ENCODE data around the gene ALK.
A peak's percentile ranks its signal among the peaks of the same experiment; 100 is the strongest.

The ALK gene

DNA sequence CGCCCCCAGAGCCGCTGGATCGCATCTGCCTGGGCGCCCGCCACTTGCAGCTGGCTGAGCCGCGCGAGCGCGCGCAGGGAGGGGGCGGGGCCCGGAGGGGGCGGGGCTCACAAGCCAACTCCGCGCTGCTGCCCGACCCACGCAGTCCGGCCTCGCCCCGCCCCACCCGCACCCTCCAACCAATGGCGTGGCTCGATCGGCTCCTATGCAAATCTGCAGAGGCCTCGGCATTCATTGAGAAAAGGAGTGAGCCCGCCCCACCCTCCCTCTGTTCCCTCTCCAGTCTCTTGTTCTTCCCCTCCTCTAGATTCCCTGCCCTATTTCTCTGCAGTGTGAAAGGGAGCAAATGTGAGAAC lies at the start of gene ALK:
Gene ALK, minus strand, starts transcription at position 27 of the 356 bp plus-strand sequence. CDS start 927 bp downstream, outside the sequence.
- DNase-seq = peak; percentile 51

DNA sequence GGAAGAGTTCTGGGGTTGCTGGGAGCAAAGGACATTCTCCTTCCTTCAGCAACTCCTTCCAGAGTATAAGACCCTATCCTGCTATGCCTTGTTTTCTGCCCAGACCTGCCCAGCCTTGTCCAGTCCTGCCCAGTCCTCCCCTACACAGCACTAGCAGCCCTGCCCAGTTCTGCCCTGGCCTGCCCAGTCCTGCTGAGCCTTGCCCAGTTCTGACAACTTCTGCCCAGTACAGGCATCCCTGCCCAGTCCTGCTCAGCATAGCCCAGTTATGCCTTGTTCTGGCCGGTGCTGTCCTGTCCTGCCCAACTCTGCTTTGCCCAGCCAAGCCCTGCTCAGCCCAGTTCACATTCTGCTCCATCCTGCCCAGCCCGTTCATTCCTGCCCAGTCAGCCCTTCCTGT lies 44.9 kb upstream of the ALK start:
- no peak for DNase-seq

DNA sequence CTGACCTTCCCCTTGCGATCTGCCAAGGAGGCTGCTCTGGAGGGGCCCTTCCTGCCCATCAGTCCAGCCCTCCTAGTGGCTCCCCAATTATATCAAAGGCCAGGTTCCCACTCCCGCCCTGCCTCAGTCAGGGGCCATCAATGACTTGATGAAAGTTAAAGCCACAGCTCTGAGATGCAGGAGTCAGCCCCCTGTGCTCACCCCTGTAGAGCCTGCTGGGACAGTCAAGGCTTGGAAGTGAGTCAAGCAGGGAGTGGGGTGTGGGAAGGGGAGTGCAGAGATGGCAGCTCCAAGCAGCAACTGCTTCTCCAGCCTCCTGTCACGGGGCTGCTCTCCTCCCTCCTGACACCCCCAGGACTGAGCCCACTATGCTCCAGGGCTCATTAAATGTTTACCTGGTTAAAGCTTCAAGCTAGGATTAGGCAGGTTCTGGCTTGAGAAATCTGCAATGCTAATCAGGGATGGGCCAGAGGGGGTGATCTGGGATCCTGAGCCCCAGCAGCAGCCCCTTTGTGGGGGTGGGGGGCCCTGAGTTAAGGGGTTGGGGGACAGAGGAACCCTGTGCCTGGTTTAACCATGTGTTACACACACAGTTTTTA lies 42.7 kb upstream of the ALK start:
- no peak for DNase-seq

DNA sequence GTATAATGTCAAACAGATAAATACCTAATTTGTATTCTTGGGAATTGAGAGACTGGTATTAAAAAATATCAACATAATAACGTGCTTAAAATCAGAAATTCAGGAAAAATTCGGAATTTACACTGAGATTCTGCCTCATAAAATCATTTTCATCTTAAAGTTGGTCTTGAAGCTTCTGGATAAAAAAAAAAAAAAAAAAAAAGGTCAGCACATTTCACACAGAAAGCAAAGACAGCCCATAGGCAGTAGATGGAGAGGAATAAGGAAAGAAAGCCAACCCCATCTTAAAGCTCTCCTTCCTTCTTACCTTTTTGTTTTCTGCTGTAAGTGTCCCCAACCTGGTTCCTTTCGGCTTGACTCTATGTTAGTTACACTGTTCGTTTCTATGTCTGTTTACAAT lies 41.5 kb upstream of the ALK start:
- DNase-seq = no peak

DNA sequence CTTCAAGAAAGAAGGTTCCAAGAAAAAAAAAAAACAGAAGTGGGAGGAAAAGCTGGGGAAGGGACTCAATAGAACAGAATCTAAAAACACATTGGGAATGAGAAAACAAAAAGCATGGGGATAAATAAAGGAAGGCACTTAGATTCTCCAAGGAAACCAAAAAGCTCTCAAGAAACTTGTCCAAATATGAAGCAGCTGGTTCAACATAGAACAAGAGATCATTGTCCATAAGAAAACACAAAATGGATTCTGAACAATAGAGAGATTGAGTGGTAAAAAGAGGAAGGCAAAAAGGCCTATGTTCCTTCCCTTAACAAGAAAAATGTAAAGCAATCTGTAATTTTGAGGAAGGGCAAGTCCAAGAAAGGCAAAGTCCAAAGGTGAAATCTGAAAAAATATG lies 32.9 kb upstream of the ALK start:
- DNase-seq = no peak

DNA sequence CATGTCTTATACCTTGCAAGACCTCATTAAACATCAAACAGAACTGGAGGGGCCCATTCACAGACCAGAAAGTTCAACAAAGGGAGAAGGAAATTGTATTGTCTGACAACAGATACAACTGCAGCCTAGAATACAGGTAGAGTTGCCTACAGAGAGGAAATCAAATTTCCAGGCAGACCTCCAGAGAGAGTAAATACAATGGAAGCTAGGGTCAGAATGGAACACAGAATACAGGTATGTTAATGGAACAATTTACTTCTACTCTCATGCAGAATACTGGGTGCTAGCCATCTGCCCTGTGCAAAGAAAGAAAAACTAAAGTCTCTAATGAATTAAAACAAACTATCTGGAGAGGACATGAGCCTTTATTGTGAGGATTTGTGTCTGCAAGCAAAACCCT lies 31.6 kb upstream of the ALK start:
- DNase-seq = no peak

DNA sequence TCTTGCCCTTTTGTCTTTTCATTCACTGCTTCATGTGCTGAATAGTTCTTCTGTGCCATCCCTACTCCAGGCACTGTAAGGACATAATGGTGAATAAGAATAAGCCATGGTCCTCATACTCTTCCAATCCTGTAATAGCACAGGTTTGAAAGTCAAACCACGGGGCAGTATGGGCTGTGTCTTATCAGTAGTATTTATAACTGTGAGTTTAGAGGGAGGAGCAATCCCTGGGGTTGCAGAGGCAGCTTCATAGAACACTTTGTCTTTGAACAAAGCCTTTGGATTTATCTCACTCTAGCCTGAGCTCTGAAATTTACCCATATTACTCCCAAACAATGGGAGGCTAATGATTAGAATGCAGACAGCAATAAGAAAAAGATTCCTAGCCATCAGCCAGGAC lies 30.2 kb upstream of the ALK start:
- no peak for DNase-seq

DNA sequence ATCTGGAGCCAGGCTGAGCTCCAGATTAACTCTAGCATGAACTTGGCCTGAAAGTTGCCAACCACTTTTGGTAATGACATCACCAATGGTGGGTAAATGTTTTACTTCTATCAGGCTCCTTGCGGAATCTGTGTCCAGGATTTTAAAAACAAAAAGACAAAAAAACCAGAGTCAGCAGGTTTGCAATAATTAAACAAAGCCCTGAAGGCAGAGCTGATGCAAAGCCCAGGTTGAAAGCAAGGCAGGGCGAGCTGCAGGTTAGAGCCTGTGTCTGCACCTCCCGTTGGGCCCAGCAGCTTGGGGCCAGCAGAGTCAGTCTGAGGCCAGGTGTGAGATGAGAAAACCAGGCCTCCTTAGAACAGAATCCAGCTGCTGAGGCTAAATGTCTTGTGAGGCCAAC lies 29.1 kb upstream of the ALK start:
- no peak for DNase-seq

DNA sequence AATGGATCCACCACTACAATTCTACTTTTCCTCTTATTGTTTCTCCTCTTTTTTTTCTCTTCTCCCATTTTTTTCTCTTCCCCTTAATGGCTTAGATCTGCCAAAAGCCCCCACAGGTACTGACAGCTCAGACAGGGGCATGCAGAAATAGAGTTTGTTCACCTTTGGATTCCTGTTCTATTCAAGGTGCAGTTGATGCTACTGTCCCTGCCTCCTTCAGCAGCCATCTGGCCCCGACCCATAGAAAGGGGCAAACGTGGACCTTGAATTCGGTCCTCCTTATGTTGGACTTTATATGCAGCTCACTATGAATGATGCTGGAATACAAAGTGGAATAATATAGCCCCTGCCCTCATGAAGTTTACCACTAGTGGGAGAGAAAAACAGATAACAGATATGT lies 27.7 kb upstream of the ALK start:
- DNase-seq = no peak

DNA sequence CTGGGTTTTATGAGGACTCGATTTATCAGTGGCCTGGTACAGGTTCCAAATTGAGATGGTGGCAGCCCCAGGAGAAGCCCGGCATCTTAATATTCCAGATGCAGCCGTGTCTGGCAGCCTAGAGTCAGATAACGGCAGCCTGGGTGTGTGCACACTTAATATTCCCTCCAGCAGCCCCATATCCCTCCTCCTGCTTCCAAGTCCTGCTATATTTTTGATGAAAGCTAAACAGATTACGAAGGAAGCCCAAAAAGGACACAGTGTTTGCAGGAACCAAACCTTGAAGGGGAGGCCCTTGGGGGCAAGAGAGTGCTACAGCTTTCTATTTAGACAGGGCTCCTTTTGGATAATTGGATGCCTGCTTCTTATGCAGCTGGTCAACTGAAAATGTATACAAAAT lies 25.1 kb upstream of the ALK start:
- no peak for DNase-seq

DNA sequence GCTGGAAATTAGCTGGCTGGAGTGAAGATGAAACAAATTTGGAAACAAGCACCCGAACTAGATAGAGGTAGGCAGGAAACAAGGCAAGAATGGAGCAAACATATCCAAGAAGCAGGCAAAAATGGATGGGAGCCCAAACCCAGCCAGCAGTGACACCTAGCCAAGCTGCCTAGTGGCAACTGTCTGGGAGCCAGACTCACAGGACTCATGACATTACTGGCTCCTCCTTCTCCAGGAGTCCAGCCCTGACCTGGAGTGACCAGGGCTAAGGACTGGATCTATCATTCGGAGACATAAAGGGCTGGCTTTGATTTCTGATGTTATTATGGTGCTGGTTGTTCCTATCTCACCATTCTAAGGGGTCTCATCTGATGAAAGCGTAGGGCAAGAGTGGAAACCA lies 21.3 kb upstream of the ALK start:
- DNase-seq = no peak

DNA sequence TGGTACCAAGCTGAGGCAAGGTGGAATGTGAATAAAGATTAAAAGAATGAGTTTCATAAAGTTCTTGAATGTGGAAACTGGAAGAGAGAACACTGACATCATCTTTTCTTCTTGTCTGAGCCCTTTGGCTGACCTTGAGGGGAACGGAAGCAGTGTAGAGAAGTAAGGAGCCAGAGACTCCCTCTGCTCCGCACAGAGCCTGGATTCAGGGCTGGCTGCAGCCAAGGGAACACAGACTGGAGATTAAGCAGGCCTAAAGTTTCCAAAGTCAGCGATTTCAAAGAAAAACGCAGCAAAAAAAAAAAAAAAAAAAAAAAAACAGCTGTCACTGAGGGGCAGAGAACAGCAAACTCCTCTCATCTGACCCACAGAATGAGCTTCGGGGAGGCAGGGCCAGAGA lies 19.3 kb upstream of the ALK start:
- DNase-seq = no peak

DNA sequence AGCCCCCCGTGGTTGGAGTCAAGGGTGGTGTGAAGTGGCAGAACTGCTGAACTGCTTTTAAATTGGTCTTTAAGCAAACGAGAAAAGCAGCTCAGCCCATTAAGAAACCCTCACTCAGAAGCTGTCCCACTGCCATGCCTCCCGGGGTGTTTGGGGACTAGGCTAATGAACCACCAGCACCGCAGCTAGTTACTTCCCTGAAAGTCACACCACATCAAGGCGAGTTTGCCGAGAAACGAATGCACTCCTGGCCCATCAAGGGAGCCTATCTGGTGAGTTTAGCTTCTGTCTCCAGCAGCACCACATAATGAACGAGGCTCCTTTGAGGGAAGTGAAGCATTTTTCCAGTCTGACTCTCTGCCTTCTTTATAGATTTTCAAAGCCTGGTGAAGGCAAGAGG lies 14.6 kb upstream of the ALK start:
- no peak for DNase-seq

DNA sequence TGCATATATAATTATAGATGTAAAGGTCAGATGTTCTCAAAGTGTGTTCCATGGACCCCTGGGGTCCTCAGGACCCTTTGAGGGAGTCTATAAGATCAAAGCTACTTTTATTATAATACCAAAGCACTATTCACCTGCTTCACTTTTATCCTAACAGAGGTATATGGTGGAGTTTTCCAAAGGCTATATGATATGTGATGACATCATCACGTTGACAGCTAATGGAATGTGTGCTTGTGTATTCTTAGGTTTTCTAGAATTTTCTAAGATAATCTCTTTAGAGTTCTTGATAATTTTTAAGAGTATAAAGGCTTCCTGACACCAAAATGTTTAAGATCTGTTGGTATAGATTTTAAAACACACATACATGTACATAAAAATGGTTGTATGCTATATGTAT lies 10.4 kb upstream of the ALK start:
- no peak for DNase-seq

DNA sequence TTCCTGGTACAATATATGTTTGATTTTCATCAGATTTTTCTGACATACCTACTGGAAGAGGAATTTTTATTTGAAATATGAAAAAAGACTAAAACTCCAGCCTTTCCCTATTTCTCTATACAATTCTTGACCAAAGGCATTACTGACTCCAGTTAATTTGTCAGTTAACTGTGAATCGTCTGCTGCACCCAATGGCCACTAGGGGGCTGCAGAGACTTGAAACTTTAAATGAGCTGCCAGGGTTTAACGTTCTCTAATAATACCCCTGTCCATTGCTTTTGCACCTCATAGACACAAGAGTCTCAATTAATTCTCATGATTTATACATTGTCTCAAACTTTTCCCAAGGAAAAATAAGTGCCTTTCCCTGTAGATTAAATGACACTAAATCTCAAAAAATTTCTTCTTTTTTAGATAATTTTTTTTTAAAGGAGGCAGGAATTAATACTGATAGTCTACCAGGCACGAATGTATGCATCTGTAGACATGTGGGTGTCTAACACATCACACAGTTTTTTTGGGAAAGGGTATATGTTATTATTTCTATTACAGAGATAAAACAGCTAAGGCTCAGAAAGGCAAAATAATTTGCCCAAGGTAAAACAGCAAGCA lies 1.8 kb upstream of the ALK start:
- peak; percentile 56 for DNase-seq

DNA sequence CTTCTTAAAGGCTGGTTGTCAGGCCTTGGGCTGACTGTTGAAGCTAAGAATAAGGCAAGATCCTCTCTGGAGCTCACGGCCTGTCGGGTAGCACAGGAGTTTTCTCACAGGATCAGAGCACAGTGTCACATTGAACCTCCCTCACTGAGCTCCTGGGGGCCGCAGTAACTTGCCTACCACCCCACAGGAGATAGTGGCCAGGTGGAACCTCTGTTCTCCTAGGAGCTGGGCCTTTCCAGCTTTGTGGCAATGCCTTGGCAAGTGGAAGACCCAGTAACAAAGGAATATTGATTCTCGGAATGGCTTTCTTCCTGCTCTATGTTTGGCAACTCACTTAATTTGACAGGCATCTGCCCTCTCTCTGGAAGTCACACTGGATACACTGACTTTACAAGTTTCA lies 1.2 kb upstream of the ALK start:
- no peak for DNase-seq

DNA sequence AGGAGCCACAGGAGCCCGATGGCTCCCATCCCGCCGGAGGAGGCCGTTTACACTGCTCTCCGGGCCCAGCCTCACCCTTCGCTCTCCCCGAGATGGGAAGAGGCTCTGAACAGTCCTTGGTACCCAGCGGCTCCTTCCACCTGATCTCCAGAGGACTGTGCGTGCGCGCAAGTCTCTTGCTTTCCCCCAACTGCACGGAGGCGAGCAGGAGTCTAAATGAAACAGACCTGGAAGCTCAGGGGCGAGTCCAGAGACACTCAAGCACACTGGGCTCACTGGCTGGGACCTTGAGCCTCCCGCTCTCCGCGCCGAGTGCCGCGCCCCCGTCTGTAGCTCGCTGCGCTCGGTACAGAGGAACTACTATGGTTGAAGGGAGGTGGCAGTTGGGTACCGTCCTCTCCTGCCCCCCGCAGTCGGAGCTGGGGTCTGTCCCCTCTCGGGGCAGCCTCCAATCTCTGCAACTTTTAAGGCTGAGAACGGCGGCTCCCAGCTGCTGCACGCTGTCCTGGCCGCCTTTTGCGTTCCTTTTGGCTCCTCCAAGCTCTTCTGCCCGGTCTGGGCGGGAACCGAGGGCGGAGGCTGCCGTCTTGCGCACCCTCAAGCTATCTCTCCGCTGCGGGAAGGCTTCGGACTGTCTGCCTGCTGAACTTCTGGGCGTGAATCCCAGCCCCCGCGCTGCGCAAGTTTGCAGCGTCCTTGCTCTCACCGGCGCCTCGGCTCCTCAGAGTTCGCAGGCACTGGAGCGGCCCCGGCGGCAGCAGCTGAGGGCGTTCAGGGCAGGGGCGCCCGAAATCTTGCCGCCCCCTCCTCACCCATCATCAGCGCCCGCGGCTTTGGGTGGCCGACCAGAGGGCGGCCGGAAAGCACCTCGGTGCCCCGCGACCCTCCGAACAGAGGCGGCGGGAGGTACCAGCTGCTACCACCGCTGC lies 491 bp downstream of the ALK start:
- no peak for DNase-seq

DNA sequence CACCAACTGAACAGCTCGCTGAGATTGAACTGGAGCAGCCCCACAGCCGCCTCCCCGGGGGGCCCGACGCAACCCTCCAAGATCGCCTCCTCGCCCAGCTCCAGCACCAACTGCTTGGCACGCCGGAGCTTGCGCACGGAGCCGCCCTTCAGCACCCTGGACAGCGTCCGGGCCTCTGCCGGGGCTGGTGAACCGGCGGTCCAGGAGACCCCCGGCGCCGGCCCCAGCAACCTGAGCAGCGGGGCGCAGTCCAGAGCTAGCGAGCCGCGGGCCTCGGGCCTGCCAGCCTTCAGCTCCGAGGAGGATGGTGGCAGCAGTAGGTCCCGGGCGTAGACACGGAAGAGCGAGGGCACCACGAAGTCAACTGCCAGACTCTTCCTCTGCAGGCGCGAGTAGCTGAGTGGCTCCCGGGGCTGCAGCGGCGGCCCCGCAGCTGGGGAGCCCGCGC lies 1.2 kb downstream of the ALK start:
- peak; percentile 4 for DNase-seq

DNA sequence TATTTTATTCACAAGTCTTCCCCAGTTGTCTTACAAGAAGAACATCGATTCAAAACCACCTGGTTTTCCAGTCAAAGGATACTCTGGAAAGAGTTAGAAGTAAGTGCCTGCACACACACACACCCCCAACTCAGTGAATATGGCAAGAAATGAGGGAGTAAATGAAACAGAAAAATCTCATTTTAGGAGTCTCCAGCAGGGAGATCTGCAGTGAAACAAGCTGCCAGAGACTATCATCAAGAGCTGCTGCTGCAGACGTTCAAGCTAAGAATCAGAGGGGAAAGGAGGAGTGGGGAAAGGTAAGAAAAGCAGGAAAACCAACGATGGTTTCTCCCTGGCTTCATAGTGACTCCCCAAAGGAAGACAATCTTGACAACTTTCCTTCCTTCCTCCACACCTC lies 2.4 kb downstream of the ALK start:
- no peak for DNase-seq

DNA sequence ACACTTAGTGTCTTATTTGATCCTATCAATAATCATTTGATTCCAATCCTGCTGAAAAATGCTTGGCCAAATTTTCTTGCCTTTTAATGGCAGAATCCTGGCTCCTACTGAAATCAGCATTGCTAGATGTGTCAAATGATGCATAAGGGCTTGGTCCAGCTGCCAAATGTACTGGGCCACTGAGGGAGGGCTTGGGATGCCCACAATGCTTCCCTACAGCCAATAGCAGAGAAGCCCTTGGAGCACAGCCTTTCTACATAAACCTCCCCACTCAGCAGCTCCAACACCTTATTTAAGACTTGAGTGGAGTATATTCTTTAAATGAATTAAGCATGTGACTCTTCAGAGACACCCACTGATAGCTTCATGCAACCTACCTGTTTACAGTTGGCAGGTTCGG lies 3.6 kb downstream of the ALK start:
- DNase-seq = no peak

DNA sequence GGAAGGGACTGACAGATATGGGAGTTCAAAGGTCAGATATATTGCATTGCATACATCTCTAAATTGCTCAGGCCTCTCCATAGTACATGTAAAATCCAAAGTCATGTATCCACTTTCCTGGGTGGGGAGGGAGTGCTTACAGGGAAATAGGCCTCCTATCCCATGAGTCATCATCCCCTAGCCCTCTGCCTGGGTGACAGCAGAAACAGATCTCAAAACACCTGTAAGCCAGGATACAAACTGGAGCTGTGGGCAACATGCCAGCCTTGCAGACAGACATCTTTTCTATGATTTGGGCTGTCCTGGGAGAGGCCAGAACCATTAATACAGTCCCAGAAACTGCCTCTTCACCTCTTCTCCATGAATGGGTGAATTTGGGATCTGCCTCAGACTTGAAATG lies 4.8 kb downstream of the ALK start:
- no peak for DNase-seq

DNA sequence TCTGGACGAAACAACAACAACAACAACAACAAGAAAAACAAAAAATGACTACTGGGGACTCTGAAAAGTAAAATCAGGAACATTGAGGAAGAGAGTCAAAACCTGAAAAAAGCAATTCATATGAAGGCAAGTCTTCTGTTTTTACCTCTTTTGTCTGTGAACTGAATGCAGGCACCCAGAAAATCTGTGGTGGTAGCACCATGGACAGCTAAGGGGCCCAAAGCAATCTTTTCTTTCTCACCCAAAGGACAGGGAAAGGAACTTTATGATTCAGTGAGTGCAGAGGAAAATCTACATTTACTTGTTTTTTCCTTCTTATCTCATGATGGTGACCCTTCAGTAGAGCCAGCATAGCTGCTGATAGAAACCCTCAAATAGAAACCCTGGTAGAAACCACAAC lies 10.4 kb downstream of the ALK start:
- DNase-seq = no peak

DNA sequence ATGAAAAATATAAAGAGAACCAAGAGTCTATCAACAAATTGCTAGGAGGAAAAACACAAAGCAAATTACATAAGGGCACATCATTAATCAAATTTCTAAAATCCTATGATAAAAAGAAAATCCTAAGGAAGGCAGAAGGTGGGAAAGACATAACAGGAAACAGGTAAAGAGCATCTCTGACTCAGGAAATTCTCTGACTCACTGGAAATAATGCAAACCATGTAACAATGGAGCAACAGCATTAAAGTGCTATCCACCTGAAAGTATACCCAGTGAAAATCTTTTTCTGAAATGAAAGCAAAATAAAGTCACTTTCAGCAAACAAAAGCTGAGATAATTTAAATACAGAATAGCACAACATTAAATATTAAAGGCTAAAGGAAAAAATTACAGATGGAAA lies 10.9 kb downstream of the ALK start:
- no peak for DNase-seq

DNA sequence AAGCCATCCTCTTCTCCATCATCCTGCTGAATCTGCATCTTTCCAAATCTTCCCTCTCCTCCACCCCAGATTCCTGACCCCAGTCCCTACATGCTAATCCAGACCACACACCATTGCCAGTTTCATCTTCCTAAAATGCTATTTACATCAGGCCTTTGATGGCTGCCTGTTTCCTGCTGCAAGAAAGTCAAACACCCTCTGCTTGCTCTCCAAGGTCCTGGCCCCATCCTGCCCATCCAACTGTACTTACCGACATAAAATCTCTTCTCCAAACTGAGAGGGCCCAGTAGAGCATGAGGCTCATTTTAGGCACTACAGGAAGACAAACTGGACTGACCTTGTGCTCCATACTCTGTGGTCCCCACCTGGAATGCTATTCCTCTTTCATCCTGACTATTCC lies 19.0 kb downstream of the ALK start:
- DNase-seq = no peak

Measured in inflammatory macrophage treated with lipopolysaccharide for 4 hours (primary cell).